ENCODE results near the gene ACOT8.
"Not testable (repeated sequence)": the region's sequence is repeated elsewhere in the genome, so short reads cannot be mapped to it uniquely, and the experiment has no call there.

The ACOT8 gene

GRCh38 chr20:45857114-45857881 lies at the start of gene ACOT8, which contains the start of gene ZSWIM3:
Gene ACOT8 (minus strand): TSS chr20:45857392. CDS start chr20:45857315, 77 bp downstream.
Gene ZSWIM3 (plus strand): TSS chr20:45857614. CDS start chr20:45857826, 212 bp downstream.
- DNase-seq (ENCODE audit: low read depth): peak; percentile 100

- no peak for DNase-seq (ENCODE audit: low read depth)
These were observed 48.4 kb upstream of the ACOT8 start for GRCh38 chr20:45905505-45906079.

- no peak for DNase-seq (ENCODE audit: low read depth)
These were observed 47.7 kb upstream of the ACOT8 start for GRCh38 chr20:45904583-45905504.

- DNase-seq (ENCODE audit: low read depth): no peak
These were observed 45.1 kb upstream of the ACOT8 start for GRCh38 chr20:45902199-45902701.

- DNase-seq (ENCODE audit: low read depth): not testable (repeated sequence)
These were observed 44.1 kb upstream of the ACOT8 start for GRCh38 chr20:45901332-45901731.

GRCh38 chr20:45899046-45899835 lies 42.0 kb upstream of the ACOT8 start:
- DNase-seq (ENCODE audit: low read depth): no peak

GRCh38 chr20:45898285-45898684 lies 41.1 kb upstream of the ACOT8 start:
- DNase-seq (ENCODE audit: low read depth): no peak

GRCh38 chr20:45897692-45898091 lies 40.5 kb upstream of the ACOT8 start:
- no peak for DNase-seq (ENCODE audit: low read depth)

GRCh38 chr20:45897289-45897688 lies 40.1 kb upstream of the ACOT8 start:
- DNase-seq (ENCODE audit: low read depth): no peak

- DNase-seq (ENCODE audit: low read depth): no peak
These were observed 39.5 kb upstream of the ACOT8 start for GRCh38 chr20:45896641-45897161.

GRCh38 chr20:45894797-45895196 lies 37.6 kb upstream of the ACOT8 start:
- no peak for DNase-seq (ENCODE audit: low read depth)

- no peak for DNase-seq (ENCODE audit: low read depth)
These were observed 36.6 kb upstream of the ACOT8 start for GRCh38 chr20:45893831-45894230.

GRCh38 chr20:45892828-45893500 lies 35.8 kb upstream of the ACOT8 start:
- DNase-seq (ENCODE audit: low read depth): no peak

GRCh38 chr20:45892049-45892825 lies 35.0 kb upstream of the ACOT8 start:
- no peak for DNase-seq (ENCODE audit: low read depth)

- peak; percentile 84 for DNase-seq (ENCODE audit: low read depth)
These were observed 34.1 kb upstream of the ACOT8 start, which contains the start of the genes CTSA and NEURL2 for GRCh38 chr20:45890985-45891983. Gene CTSA (plus strand): TSS chr20:45891335. CDS start chr20:45891569, 234 bp downstream. Gene NEURL2 (minus strand): TSS chr20:45891208. CDS start chr20:45890991, 217 bp downstream.

- DNase-seq (ENCODE audit: low read depth): peak; percentile 60
These were observed 33.1 kb upstream of the ACOT8 start for GRCh38 chr20:45890077-45890984.

- DNase-seq (ENCODE audit: low read depth): no peak
These were observed 31.5 kb upstream of the ACOT8 start for GRCh38 chr20:45888681-45889080.
